SU-DHL-6 (cell line): ENCODE measurements around the gene BOLL.

Experiments
- EZH2phosphoT487 ChIP-seq: fragments of 200-600 bp; sonication (generic), shearing (Covaris generic); conservative IDR thresholded peaks from 2 replicates; pipeline ENCODE4 v1.6.1; 2018; ENCODE audit warnings: mild to moderate bottlenecking, antibody characterized with exemption, low read length, moderate library complexity, mixed read lengths
- TF ChIP-seq, protein P1 (sequence below): fragments of 200-600 bp; sonication (generic); IDR thresholded peaks from one replicate; pipeline ENCODE4 v1.5.1; 2017; ENCODE audit warnings: antibody characterized with exemption, mild to moderate bottlenecking, low read length, moderate library complexity; ENCODE audit not compliant: insufficient read depth, poor library complexity, severe bottlenecking

DNA sequence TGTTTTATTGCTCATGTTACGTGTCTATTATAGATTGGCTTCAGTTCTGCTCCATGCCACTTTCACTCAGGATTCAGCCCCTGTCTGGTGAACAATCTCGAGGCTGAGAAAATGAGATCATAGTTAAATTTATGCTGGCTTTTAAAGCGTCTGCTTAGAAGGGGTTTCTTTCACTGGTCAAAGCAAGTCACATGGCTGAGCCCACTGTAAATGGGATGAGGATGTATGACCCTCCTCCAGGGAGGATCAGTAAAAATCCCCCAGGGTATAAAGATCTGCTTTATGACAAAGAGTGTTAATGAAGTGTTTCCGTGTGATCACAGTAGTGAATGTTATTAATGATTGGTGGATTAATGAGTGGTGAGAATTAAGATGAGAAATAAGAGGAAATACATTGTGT lies 13.1 kb upstream of the BOLL start:
- TF ChIP-seq, protein P1, sequence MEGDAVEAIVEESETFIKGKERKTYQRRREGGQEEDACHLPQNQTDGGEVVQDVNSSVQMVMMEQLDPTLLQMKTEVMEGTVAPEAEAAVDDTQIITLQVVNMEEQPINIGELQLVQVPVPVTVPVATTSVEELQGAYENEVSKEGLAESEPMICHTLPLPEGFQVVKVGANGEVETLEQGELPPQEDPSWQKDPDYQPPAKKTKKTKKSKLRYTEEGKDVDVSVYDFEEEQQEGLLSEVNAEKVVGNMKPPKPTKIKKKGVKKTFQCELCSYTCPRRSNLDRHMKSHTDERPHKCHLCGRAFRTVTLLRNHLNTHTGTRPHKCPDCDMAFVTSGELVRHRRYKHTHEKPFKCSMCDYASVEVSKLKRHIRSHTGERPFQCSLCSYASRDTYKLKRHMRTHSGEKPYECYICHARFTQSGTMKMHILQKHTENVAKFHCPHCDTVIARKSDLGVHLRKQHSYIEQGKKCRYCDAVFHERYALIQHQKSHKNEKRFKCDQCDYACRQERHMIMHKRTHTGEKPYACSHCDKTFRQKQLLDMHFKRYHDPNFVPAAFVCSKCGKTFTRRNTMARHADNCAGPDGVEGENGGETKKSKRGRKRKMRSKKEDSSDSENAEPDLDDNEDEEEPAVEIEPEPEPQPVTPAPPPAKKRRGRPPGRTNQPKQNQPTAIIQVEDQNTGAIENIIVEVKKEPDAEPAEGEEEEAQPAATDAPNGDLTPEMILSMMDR, result no peak
- TF ChIP-seq EZH2phosphoT487, result no peak
